ENCODE results near the gene GSE1. TPM values are rescaled to one million over a fixed set of nuclear protein-coding genes. Genes with fewer than 3 reads are reported as not detected.

The GSE1 gene
- total and polyA plus RNA-seq, 9 of the 15 experiments (the other 6 are each of a cell fraction or from before 2014, with no cell fraction given): 12.2 to 244 (median 57.9) TPM

GRCh38 chr16:85613604-85614337 is 649 bp downstream of the GSE1 start (continued):
- TF ChIP-seq NEUROD1 (IDR thresholded peaks at IDR 0.05; ENCODE audit: borderline replicate concordance, low read depth, low read length, partially characterized antibody): peak; percentile 17
- TF ChIP-seq SMARCE1 (IDR thresholded peaks at IDR 0.05): peak; percentile 6; the same call in 1 of the 2 replicates
- TF ChIP-seq KDM1A (IDR thresholded peaks at IDR 0.05): 0 out of 4 replicates have a peak, but pooled peaks of 1 of the 2 experiments have one; percentile 12
- TF ChIP-seq SIN3A (IDR thresholded peaks at IDR 0.05; ENCODE audit: borderline replicate concordance in 2 of 2, control insufficient read depth in 1 of 2, low read depth in 2 of 2, low read length in 2 of 2): peak in 1 of 2 experiments; percentile 9; a peak in 1 of 4 replicates
- no peak for TF ChIP-seq HDGF (IDR thresholded peaks at IDR 0.05)
- TF ChIP-seq MYNN (IDR thresholded peaks at IDR 0.05): no peak
- TF ChIP-seq MYNN (CRISPR knock-in tag; IDR thresholded peaks at IDR 0.05): no peak
- no peak for TF ChIP-seq NFIX (CRISPR knock-in tag; IDR thresholded peaks at IDR 0.05; ENCODE audit: low read depth)
- TF ChIP-seq LEF1 (IDR thresholded peaks at IDR 0.05): no peak
- peak; percentile 27; the same call in 1 of the 2 replicates for TF ChIP-seq CREM (IDR thresholded peaks at IDR 0.05; ENCODE audit: low read depth)
- no peak for TF ChIP-seq SAFB2 (IDR thresholded peaks at IDR 0.05; ENCODE audit: borderline replicate concordance, low read depth, low read length, severe bottlenecking)
- peak in 1 of 2 experiments; percentile 66; a peak in 2 of 4 replicates for TF ChIP-seq ZNF639 (CRISPR knock-in tag; conservative IDR thresholded peaks at IDR 0.05 in 1 of 2, IDR thresholded peaks at IDR 0.05 in 1 of 2)
- TF ChIP-seq NCOA4 (IDR thresholded peaks at IDR 0.05; ENCODE audit: partially characterized antibody): no peak
- no peak for TF ChIP-seq SLC30A9 (CRISPR knock-in tag; IDR thresholded peaks at IDR 0.05)
- no peak for TF ChIP-seq TEAD2 (tag; IDR thresholded peaks at IDR 0.05)
- TF ChIP-seq KHSRP (IDR thresholded peaks at IDR 0.05): no peak
- TF ChIP-seq KAT8 (IDR thresholded peaks at IDR 0.05; ENCODE audit: low read depth): no peak
- no peak for TF ChIP-seq MXD1 (CRISPR knock-in tag; IDR thresholded peaks at IDR 0.05; ENCODE audit: borderline replicate concordance, poor library complexity, severe bottlenecking)
- TF ChIP-seq ZBTB11 (CRISPR knock-in tag; IDR thresholded peaks at IDR 0.05): peak in 1 of 3 experiments; percentile 28; a peak in 1 of 6 replicates
- peak; percentile 71 for TF ChIP-seq TAF1 (IDR thresholded peaks at IDR 0.05; ENCODE audit: control insufficient read depth, extremely low read depth, insufficient read depth, low read length, severe bottlenecking)
